HCT116 (cell line): ENCODE data around the gene SNX10. TPM values are rescaled to one million over a fixed set of nuclear protein-coding genes. Genes with fewer than 3 reads are reported as not detected.

Experiments
- ATAC-seq: fragments of 200-7000 bp; cut with Tn5 transposase; 2 replicates; pipeline ENCODE4 v1.9.1; 2020; ENCODE audit warnings: mild to moderate bottlenecking, moderate library complexity
- BruUV-seq: library from RNA; stranded (reverse); fragments of 400-500 nt; replicated peaks from 2 replicates; lab custom pipeline; 2021; lab: Mats Ljungman, UMichigan
- CTCF ChIA-PET: fragments of 300-600 bp; sonication (Branson Sonifier 250); formaldehyde crosslinking; loops from one replicate; lab custom pipeline; 2021; ENCODE audit warnings: antibody characterized with exemption; lab: Charles Lee
- POLR2A ChIA-PET: fragments of 300-600, 350-600 bp; sonication (Branson Sonifier 250); formaldehyde crosslinking; loops from one replicate; lab custom pipeline; 2021; ENCODE audit warnings: antibody characterized with exemption; lab: Charles Lee
- RAD21 ChIA-PET, 2 experiments: fragments of 300-600 bp; sonication (Branson Sonifier 250); formaldehyde crosslinking; loops; one replicate each; lab custom pipeline; 2023; ENCODE audit warnings: low total read pairs in 2 of 2; ENCODE audit not compliant: uncharacterized antibody in 2 of 2, unreplicated experiment in 2 of 2, low non-redundant PET in 1 of 2; lab: Charles Lee
- DNase-seq: peaks from one replicate; pipeline ENCODE4 v3.0.0-alpha.2; 2010; ENCODE audit warnings: low read depth, low spot score
- H2AFZ ChIP-seq: fragments of 200-600 bp; shearing (Covaris generic), sonication (generic); 2 replicates; pipeline ENCODE4 v1.6.1; 2017; ENCODE audit warnings: low read depth, mixed run types, mixed read lengths, antibody characterized with exemption, low read length; ENCODE audit not compliant: poor library complexity, severe bottlenecking
- H3K27ac ChIP-seq: 2 replicates; pipeline ENCODE4 v1.5.1; 2012; ENCODE audit warnings: low read depth, low read length
- H3K27me3 ChIP-seq: fragments of 200-600 bp; sonication (generic); 2 replicates; pipeline ENCODE4 v1.6.1; 2016; ENCODE audit warnings: mixed run types, low read length, mixed read lengths; ENCODE audit not compliant: insufficient read depth
- H3K36me3 ChIP-seq, 2 experiments: fragments of 200-500 bp in 1 of 2; fragments of 200-600 bp in 1 of 2; sonication (Bioruptor generic) in 1 of 2; sonication (generic) in 1 of 2; 2 replicates each; pipeline versions ENCODE4 v1.5.1 to v1.6.1; 2014 to 2016; ENCODE audit warnings: low read length in 2 of 2, inconsistent platforms in 1 of 2, mixed read lengths in 1 of 2, mixed run types in 1 of 2; ENCODE audit not compliant: insufficient read depth in 2 of 2, control insufficient read depth in 1 of 2
- H3K4me1 ChIP-seq, 2 experiments: fragments of 200-600 bp in 1 of 2; sonication (generic) in 1 of 2; 2 replicates each; pipeline versions ENCODE4 v1.5.1 to v1.6.1; 2012 to 2017; ENCODE audit warnings: low read length in 2 of 2, inconsistent platforms in 1 of 2, mild to moderate bottlenecking in 1 of 2, mixed read lengths in 1 of 2, mixed run types in 1 of 2, moderate library complexity in 1 of 2; ENCODE audit not compliant: insufficient read depth in 2 of 2, control insufficient read depth in 1 of 2
- H3K4me2 ChIP-seq: fragments of 200-600 bp; sonication (generic); 2 replicates; pipeline ENCODE4 v1.6.1; 2017; ENCODE audit warnings: mixed run types, low read length, mixed read lengths
- H3K4me3 ChIP-seq, 2 experiments: fragments of 200-600 bp in 1 of 2; sonication (generic) in 1 of 2; replicated peaks in 1 of 2; 2 replicates each; pipeline ENCODE4 v1.5.1; 2011 to 2016; ENCODE audit warnings: low read length in 2 of 2, control low read depth in 1 of 2, low read depth in 1 of 2, mild to moderate bottlenecking in 1 of 2, mixed read lengths in 1 of 2, mixed run types in 1 of 2
- H3K79me2 ChIP-seq: fragments of 200-600 bp; sonication (generic); 2 replicates; pipeline ENCODE4 v1.6.1; 2017; ENCODE audit warnings: mild to moderate bottlenecking, mixed run types, low read length, moderate library complexity, mixed read lengths; ENCODE audit not compliant: insufficient read depth
- H3K9ac ChIP-seq: fragments of 200-600 bp; sonication (generic); 2 replicates; pipeline ENCODE4 v1.6.1; 2016; ENCODE audit warnings: low read length, mixed read lengths
- H3K9me2 ChIP-seq: fragments of 200-600 bp; sonication (generic), shearing (Covaris generic); 2 replicates; pipeline ENCODE4 v1.6.1; 2017; ENCODE audit warnings: mixed run types, mild to moderate bottlenecking, moderate library complexity; ENCODE audit not compliant: insufficient read depth
- H3K9me3 ChIP-seq, 2 experiments: fragments of 200-500 bp in 1 of 2; fragments of 200-600 bp in 1 of 2; sonication (Bioruptor generic) in 1 of 2; sonication (generic) in 1 of 2; 2 replicates each; pipeline ENCODE4 v1.6.1; 2014 to 2017; ENCODE audit warnings: low read length in 2 of 2, mixed read lengths in 2 of 2, inconsistent platforms in 1 of 2, low read depth in 1 of 2, mild to moderate bottlenecking in 1 of 2, mixed run types in 1 of 2, moderate library complexity in 1 of 2; ENCODE audit not compliant: control insufficient read depth in 1 of 2, insufficient read depth in 1 of 2
- H4K20me1 ChIP-seq: fragments of 200-600 bp; sonication (generic), shearing (Covaris generic); 2 replicates; pipeline ENCODE4 v1.6.1; 2017; ENCODE audit warnings: mixed run types, mild to moderate bottlenecking, moderate library complexity; ENCODE audit not compliant: insufficient read depth
- EGR1 ChIP-seq: IDR thresholded peaks from 2 replicates; pipeline ENCODE4 v1.6.1; 2012; ENCODE audit warnings: low read depth
- EZH2phosphoT487 ChIP-seq: fragments of 200-600 bp; IDR thresholded peaks from 2 replicates; pipeline ENCODE4 v1.6.1; 2018; ENCODE audit warnings: antibody characterized with exemption, borderline replicate concordance
- POLR2A ChIP-seq: IDR thresholded peaks from 2 replicates; pipeline ENCODE4 v1.7.0; 2011; ENCODE audit warnings: borderline replicate concordance; ENCODE audit not compliant: insufficient read depth, insufficient read length; ENCODE audit errors: extremely low read depth
- POLR2AphosphoS5 ChIP-seq: IDR thresholded peaks from 2 replicates; pipeline ENCODE4 v1.6.1; 2011; ENCODE audit warnings: mild to moderate bottlenecking, low read depth, low read length, moderate library complexity
- SIN3A ChIP-seq: IDR thresholded peaks from 2 replicates; pipeline ENCODE4 v1.6.1; 2012; ENCODE audit warnings: low read depth
- ZFX ChIP-seq: fragments of 450-650 bp; IDR thresholded peaks from 2 replicates; pipeline ENCODE4 v1.6.1; 2017
- intact Hi-C: fragments of 100-400 bp; cut with micrococcal nuclease; formaldehyde crosslinking; loops from 2 replicates; pipeline ENCODE4 v1.10.0; 2022
- total RNA-seq: library from RNA; stranded (reverse); gene quantifications from one replicate; pipeline ENCODE4 v1.2.1, GENCODE V29; 2021; ENCODE audit not compliant: unreplicated experiment

SNX10 gene
- total RNA-seq, 1 experiment from 2014 or later: 26.9 TPM

DNA sequence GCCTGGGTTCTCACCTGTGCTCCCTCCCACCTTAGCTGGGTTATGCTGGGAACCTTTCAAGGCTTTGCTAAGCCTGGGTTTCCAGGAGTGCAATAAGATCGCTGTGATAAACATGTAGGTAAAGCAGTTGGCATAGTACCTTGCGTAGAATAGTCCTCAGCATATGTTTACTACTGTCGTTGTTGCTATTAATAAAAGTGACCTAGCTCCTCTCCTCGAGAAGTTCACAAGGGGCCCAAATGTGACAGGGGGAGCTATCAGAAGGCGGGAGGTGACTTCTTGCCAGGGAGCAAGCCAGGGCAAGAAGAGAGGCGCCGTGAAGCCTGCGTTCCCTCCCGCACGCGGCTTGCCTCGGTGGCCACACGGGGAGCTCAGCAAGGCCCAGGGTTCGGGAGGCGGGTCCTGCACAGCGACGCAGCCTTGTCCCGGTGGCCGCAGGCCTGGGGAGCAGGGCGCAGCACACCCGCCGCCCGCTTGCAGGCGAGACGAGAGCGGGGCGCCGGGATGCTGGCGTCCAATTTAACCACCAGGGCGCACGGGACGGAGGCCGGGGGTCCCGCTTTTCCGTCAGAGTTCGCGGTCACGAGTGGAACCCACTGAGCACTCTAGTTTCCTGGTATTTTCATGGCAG lies 106.2 kb downstream of the SNX10 start:
- H3K9ac ChIP-seq: peak overlapping the region; percentile 51; the same call in 1 of the 2 replicates
- no TSS peak for BruUV-seq
- H3K27me3 ChIP-seq: no peaks in the 10 kb centered on the region
- H3K36me3 ChIP-seq: no peaks in the 10 kb centered on the region
- H3K27ac ChIP-seq: no peak overlapping the region; the same call in 1 of the 2 replicates
- peak overlapping the region; percentile 76 for H2AFZ ChIP-seq
- peak overlapping the region; percentile 84 for H3K4me2 ChIP-seq
- H3K79me2 ChIP-seq: no peaks in the 10 kb centered on the region
- ATAC-seq (peak; percentile 51), DNase-seq (no peak)
- no peaks in the 10 kb centered on the region for H3K9me3 ChIP-seq
- H3K4me3 ChIP-seq: peak overlapping the region; percentile 25 to 71
- intact Hi-C loops: no loop called here
- ChIA-PET CTCF (interaction anchor here (1.2 to 1.3 kb wide), 3 partner anchors 15 to 503 kb away, joined by 3 read pairs; no protein-coding TSS in a partner anchor), RAD21 (no interaction called here), POLR2A (no interaction called here)
- H4K20me1 ChIP-seq: no peaks in the 10 kb centered on the region
- TF ChIP-seq ZFX (peak; percentile 21; the same call in 1 of the 2 replicates), EZH2phosphoT487 (no peak), POLR2A (no peak)
- no peaks in the 10 kb centered on the region for H3K9me2 ChIP-seq
- H3K4me1 ChIP-seq: peaks cover 10 to 22% of the 10 kb centered on the region in 2 experiments

DNA sequence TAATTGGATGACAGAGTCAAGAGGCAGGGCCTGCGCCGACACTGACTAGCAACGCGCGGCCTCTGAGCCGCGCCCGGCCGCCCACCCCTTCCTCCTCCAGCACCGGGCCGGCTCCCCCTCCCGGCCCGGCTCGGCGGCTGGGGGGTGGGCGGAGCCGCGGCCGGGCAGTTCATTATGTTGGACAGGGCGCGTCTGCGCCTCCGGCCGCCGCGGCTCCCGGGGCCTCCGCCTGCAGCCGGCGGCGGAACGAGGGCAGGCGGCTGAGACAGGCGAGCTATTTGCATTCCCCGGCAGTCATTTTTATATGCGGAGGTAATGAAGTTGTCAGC lies 106.7 kb downstream of the SNX10 start:
- Histone ChIP-seq H3K9me3 (no peaks in the 10 kb centered on the region), H2AFZ (peak overlapping the region; percentile 76), H3K4me3 (peak overlapping the region; percentile 49 to 71), H3K9ac (peak overlapping the region; percentile 51), H3K79me2 (no peaks in the 10 kb centered on the region), H3K27me3 (no peaks in the 10 kb centered on the region), H3K4me1 (peaks cover 10 to 22% of the 10 kb centered on the region in 2 experiments), H3K27ac (peak overlapping the region; percentile 13; the same call in 1 of the 2 replicates), H3K9me2 (no peaks in the 10 kb centered on the region), H3K36me3 (no peaks in the 10 kb centered on the region), H3K4me2 (peak overlapping the region; percentile 84), H4K20me1 (no peaks in the 10 kb centered on the region)
- ATAC-seq (peak; percentile 84), DNase-seq (no peak)
- BruUV-seq: no TSS peak
- ChIA-PET CTCF (interaction anchor here (1.2 to 1.3 kb wide), 2 partner anchors 15 to 266 kb away, joined by 3 read pairs; no protein-coding TSS in a partner anchor), RAD21 (interaction anchor here in 1 of 2 experiments (0.6 kb wide), 1 partner anchor 33 kb away, joined by 3 read pairs; no protein-coding TSS in a partner anchor), POLR2A (no interaction called here)
- TF ChIP-seq POLR2AphosphoS5 (peak; percentile 40), EGR1 (no peak), SIN3A (no peak)
- intact Hi-C loops: no loop called here
